Measurements from ENCODE around the gene BICDL1.
"Not testable (repeated sequence)": the region's sequence is repeated elsewhere in the genome, so short reads cannot be mapped to it uniquely, and the experiment has no call there.

Gene BICDL1

GRCh38 chr12:120006258-120006975, 17.4 kb downstream of the BICDL1 start:
- DNase-seq, result peak; percentile 66

GRCh38 chr12:120007272-120007671, 18.2 kb downstream of the BICDL1 start:
- DNase-seq, result peak; percentile 79

GRCh38 chr12:120010661-120011230, 21.7 kb downstream of the BICDL1 start:
- peak; percentile 36 for DNase-seq

- DNase-seq, result peak; percentile 89
Measured at GRCh38 chr12:120012067-120012621, 23.1 kb downstream of the BICDL1 start.

- DNase-seq, result peak; percentile 59
Measured at GRCh38 chr12:120013659-120014380, 24.8 kb downstream of the BICDL1 start.

GRCh38 chr12:120014381-120014735, 25.3 kb downstream of the BICDL1 start:
- DNase-seq, result not testable (repeated sequence)

GRCh38 chr12:120015313-120015712, 26.3 kb downstream of the BICDL1 start:
- peak; percentile 82 for DNase-seq

GRCh38 chr12:120016199-120016598, 27.2 kb downstream of the BICDL1 start:
- not testable (repeated sequence) for DNase-seq

- no peak for DNase-seq
Measured at GRCh38 chr12:120019197-120019596, 30.2 kb downstream of the BICDL1 start.

GRCh38 chr12:120019938-120020337, 30.9 kb downstream of the BICDL1 start:
- no peak for DNase-seq

- no peak for DNase-seq
Measured at GRCh38 chr12:120024193-120024592, 35.2 kb downstream of the BICDL1 start.

- no peak for DNase-seq
Measured at GRCh38 chr12:120025640-120026039, 36.6 kb downstream of the BICDL1 start.

- DNase-seq, result no peak
Measured at GRCh38 chr12:120032242-120032641, 43.2 kb downstream of the BICDL1 start.

GRCh38 chr12:120037851-120038250, 48.8 kb downstream of the BICDL1 start:
- no peak for DNase-seq

- no peak for DNase-seq
Measured at GRCh38 chr12:120039711-120040110, 50.7 kb downstream of the BICDL1 start.

GRCh38 chr12:120041386-120042231, 52.6 kb downstream of the BICDL1 start:
- peak; percentile 8 for DNase-seq

- not testable (repeated sequence) for DNase-seq
Measured at GRCh38 chr12:120045367-120045766, 56.3 kb downstream of the BICDL1 start.

GRCh38 chr12:120047072-120047471, 58.0 kb downstream of the BICDL1 start:
- DNase-seq, result no peak

- DNase-seq, result no peak
Measured at GRCh38 chr12:120048263-120048662, 59.2 kb downstream of the BICDL1 start.

GRCh38 chr12:120049426-120049825, 60.4 kb downstream of the BICDL1 start:
- DNase-seq, result no peak

GRCh38 chr12:120051535-120051934, 62.5 kb downstream of the BICDL1 start:
- no peak for DNase-seq

- DNase-seq, result no peak
Measured at GRCh38 chr12:120054293-120054692, 65.3 kb downstream of the BICDL1 start.

Data from stimulated activated CD4-positive, alpha-beta T cell treated with anti-CD3 and anti-CD28 coated beads, Interleukin-1b, Interleukin-23, amount 100 ng/mL, for 48 hours (primary cell).